Endothelial cell of umbilical vein (primary cell): ENCODE results near the gene L3MBTL4.

Experiments
- EZH2 ChIP-seq: IDR thresholded peaks from 2 replicates; pipeline ENCODE4 v1.6.1; 2012; ENCODE audit warnings: borderline replicate concordance, low read depth, mild to moderate bottlenecking, moderate library complexity, low read length, inconsistent platforms; ENCODE audit not compliant: severe bottlenecking
- JUN ChIP-seq: IDR thresholded peaks from 2 replicates; pipeline ENCODE4 v1.6.1; 2011; ENCODE audit warnings: borderline replicate concordance, low read depth; ENCODE audit not compliant: insufficient read length, insufficient read depth
- MYC ChIP-seq: IDR thresholded peaks from one replicate; pipeline ENCODE4 v1.6.1; 2011; ENCODE audit warnings: mild to moderate bottlenecking, low read depth, low read length
- POLR2A ChIP-seq: IDR thresholded peaks from 2 replicates; pipeline ENCODE4 v1.6.1; 2012; ENCODE audit warnings: low read depth, mild to moderate bottlenecking, control low read depth, low read length
- POLR2AphosphoS5 ChIP-seq: IDR thresholded peaks from 2 replicates; pipeline ENCODE4 v1.6.1; 2012; ENCODE audit warnings: low read depth, mild to moderate bottlenecking, control low read depth, low read length, moderate library complexity; ENCODE audit not compliant: insufficient read depth
- TF ChIP-seq, protein P1 (sequence below), 2 donors: IDR thresholded peaks; 1 replicate in 1 of 2; 2 replicates in 1 of 2; pipeline ENCODE4 v1.5.1; 2011; ENCODE audit warnings: low read length in 2 of 2, mild to moderate bottlenecking in 2 of 2, moderate library complexity in 2 of 2, control low read depth in 1 of 2, inconsistent platforms in 1 of 2, low read depth in 1 of 2; ENCODE audit not compliant: insufficient read depth in 1 of 2; ENCODE audit errors: extremely low read depth in 1 of 2
- TF ChIP-seq, protein P2 (sequence below): IDR thresholded peaks from 2 replicates; pipeline ENCODE4 v1.6.1; 2011; ENCODE audit not compliant: insufficient read depth, insufficient read length

DNA sequence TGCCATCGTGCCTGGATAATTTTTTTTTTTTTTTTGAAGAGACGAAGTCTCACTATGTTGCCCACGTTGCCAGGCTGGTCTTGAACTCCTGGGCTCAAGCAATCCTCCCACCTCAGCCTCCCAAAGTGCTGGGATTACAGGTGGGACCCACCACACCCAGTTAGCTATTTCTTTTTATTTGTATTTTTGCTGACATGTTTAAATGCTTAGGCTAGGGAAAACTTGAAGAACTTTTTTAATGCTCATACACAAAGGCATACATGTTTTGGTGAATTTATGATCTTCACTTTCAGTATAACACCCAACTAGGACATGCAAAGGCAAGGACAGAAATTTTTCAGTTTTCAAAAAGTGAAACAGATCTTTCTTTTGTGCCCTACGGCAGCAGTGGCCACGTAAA lies 9.9 kb downstream of the L3MBTL4 start:
- TF ChIP-seq POLR2AphosphoS5: no peak
- TF ChIP-seq, protein P1, sequence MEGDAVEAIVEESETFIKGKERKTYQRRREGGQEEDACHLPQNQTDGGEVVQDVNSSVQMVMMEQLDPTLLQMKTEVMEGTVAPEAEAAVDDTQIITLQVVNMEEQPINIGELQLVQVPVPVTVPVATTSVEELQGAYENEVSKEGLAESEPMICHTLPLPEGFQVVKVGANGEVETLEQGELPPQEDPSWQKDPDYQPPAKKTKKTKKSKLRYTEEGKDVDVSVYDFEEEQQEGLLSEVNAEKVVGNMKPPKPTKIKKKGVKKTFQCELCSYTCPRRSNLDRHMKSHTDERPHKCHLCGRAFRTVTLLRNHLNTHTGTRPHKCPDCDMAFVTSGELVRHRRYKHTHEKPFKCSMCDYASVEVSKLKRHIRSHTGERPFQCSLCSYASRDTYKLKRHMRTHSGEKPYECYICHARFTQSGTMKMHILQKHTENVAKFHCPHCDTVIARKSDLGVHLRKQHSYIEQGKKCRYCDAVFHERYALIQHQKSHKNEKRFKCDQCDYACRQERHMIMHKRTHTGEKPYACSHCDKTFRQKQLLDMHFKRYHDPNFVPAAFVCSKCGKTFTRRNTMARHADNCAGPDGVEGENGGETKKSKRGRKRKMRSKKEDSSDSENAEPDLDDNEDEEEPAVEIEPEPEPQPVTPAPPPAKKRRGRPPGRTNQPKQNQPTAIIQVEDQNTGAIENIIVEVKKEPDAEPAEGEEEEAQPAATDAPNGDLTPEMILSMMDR (IDR thresholded peaks at IDR 0.05; ENCODE audit: extremely low read depth in 1 of 2, insufficient read depth in 1 of 2, low read depth in 1 of 2, low read length in 2 of 2): no peak
- TF ChIP-seq POLR2A: no peak
- TF ChIP-seq EZH2: no peak
- TF ChIP-seq JUN: no peak
- TF ChIP-seq, protein P2, sequence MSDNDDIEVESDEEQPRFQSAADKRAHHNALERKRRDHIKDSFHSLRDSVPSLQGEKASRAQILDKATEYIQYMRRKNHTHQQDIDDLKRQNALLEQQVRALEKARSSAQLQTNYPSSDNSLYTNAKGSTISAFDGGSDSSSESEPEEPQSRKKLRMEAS: no peak
- TF ChIP-seq MYC: no peak
